ENCODE measurements around the gene GABRB1.

The GABRB1 gene

GRCh38 chr4:47050761-47051725 is 19.7 kb downstream of the GABRB1 start:
- no peak for DNase-seq

GRCh38 chr4:47053485-47053884 is 22.1 kb downstream of the GABRB1 start:
- no peak for DNase-seq

GRCh38 chr4:47054130-47054529 is 22.8 kb downstream of the GABRB1 start:
- DNase-seq: no peak

GRCh38 chr4:47057991-47058390 is 26.6 kb downstream of the GABRB1 start:
- no peak for DNase-seq

- no peak for DNase-seq
These were observed 29.2 kb downstream of the GABRB1 start for GRCh38 chr4:47060561-47060960.

GRCh38 chr4:47061435-47061834 is 30.1 kb downstream of the GABRB1 start:
- DNase-seq: no peak

GRCh38 chr4:47065051-47065481 is 33.7 kb downstream of the GABRB1 start:
- no peak for DNase-seq

- DNase-seq: no peak
These were observed 37.6 kb downstream of the GABRB1 start for GRCh38 chr4:47068986-47069385.

GRCh38 chr4:47071901-47072341 is 40.6 kb downstream of the GABRB1 start:
- DNase-seq: no peak

GRCh38 chr4:47073647-47074046 is 42.3 kb downstream of the GABRB1 start:
- no peak for DNase-seq

- no peak for DNase-seq
These were observed 43.4 kb downstream of the GABRB1 start for GRCh38 chr4:47074816-47075215.

- DNase-seq: no peak
These were observed 43.9 kb downstream of the GABRB1 start for GRCh38 chr4:47075262-47075661.

- DNase-seq: no peak
These were observed 44.6 kb downstream of the GABRB1 start for GRCh38 chr4:47075919-47076318.

GRCh38 chr4:47084111-47084510 is 52.7 kb downstream of the GABRB1 start:
- DNase-seq: no peak

GRCh38 chr4:47084795-47085194 is 53.4 kb downstream of the GABRB1 start:
- DNase-seq: no peak

GRCh38 chr4:47088298-47088697 is 56.9 kb downstream of the GABRB1 start:
- DNase-seq: no peak

- no peak for DNase-seq
These were observed 64.5 kb downstream of the GABRB1 start for GRCh38 chr4:47095884-47096283.

GRCh38 chr4:47101453-47101852 is 70.1 kb downstream of the GABRB1 start:
- DNase-seq: no peak

GRCh38 chr4:47104986-47105385 is 73.6 kb downstream of the GABRB1 start:
- DNase-seq: no peak

GRCh38 chr4:47106561-47106960 is 75.2 kb downstream of the GABRB1 start:
- DNase-seq: no peak

GRCh38 chr4:47109379-47109778 is 78.0 kb downstream of the GABRB1 start:
- DNase-seq: no peak

- no peak for DNase-seq
These were observed 79.3 kb downstream of the GABRB1 start for GRCh38 chr4:47110546-47111132.

GRCh38 chr4:47118192-47118929 is 87.0 kb downstream of the GABRB1 start:
- DNase-seq: no peak

GRCh38 chr4:47120783-47121182 is 89.4 kb downstream of the GABRB1 start:
- no peak for DNase-seq

All from activated naive CD4-positive, alpha-beta T cell treated with Interleukin-2 at 50 U/mL for 16 hours (primary cell).